Measurements from ENCODE around the gene GATM.

Gene GATM

DNA sequence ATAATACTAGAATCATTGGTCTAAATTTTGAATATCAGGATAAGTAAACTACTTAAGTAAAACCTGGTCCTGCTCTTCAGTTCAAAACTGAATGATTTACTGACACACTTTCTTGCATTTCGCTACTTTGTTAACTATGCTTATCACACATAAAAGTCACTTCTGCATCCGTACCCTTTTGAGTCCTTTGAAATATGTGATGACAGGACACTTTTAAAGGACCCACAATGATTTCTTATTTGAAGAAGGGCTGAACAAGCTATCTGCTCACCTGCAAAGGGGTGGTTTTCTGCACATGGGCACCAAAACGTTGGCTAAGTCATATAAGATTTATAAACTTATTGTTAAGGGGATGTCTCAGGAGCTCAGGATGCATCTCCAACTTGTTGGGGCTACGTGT lies 15.0 kb downstream of the GATM start:
- no peak for DNase-seq
- in situ Hi-C loops (cut with MboI; ENCODE audit: low pct_unique_long_range_greater_than_20kb, low sequenced_read_pairs), result no loop called here

DNA sequence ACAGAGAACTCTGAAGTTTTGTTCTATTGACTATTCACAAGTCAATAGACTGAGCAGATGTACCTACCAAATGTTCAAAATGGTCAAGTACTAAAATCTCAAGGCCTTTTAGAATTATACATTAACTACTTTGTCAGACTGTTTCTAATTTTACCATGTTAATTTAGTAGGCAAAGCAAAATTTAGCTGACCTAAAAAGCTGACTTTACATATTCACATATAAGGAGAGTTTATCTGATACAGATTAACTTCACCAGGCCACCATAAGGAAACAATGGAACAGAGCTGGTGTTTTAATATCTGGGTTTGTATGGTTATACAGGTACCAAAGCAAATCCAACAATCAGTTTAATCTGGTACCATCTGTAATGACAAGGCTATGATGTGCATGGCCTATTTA lies 15.9 kb downstream of the GATM start:
- in situ Hi-C loops (cut with MboI; ENCODE audit: low pct_unique_long_range_greater_than_20kb, low sequenced_read_pairs), result no loop called here
- no peak for DNase-seq

DNA sequence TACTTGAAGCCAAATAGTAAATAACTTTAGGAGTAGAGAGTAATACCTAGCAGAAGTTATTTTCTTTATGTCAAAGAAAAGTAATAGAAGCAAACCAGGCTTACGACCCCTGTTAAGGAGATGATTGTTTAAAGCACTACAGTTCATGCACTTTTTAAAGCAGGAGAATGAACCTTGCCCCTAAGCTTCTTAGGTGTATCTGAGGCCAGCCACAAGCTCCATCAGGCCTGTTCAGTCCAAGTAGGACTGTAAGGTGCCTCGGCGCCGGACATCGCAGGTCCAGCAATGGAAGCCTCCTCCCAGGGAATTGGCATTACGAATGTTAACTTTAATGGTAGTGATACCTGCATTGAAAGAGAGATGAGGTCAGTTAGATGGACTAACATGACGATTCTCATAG lies 16.5 kb downstream of the GATM start:
- DNase-seq, result no peak
- in situ Hi-C loops (cut with MboI; ENCODE audit: low pct_unique_long_range_greater_than_20kb, low sequenced_read_pairs), result no loop called here

DNA sequence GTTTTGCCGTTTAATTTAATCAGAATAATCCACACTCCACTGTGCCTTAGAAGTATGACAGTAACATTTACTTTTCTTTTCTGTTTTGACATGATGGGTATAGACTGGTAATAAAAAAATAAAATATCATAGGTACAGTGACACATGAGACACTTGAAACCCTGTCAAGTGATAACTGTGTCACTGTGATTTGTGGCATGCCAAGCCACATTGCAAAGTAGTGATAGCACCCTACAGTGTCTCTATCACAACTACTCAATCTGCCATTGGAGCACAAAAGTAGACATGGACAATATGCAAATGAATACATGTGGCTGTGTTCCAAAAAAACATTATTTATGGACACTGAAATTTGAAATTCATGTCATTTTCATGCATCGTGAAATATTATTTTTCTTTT lies 22.5 kb downstream of the GATM start:
- in situ Hi-C loops (cut with MboI; ENCODE audit: low pct_unique_long_range_greater_than_20kb, low sequenced_read_pairs), result no loop called here

DNA sequence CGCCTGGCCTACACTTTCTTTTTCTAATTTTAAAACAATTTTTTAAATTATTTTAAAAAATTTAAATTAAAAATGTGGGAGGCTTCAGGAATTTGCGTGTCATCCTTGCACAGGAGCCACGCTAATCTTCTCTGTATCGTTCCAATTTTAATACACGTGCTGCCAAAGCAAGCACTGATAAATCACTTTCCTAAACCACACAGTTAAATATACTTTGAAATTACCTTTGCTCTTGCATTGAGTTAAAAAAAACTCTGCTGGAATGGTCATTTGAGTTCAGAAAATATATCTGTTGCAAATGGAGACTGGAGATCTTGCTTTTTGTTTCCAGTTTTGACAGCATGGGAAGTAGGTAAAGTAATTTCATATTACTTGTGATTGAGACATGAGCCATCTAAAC lies 23.6 kb downstream of the GATM start:
- DNase-seq, result no peak
- in situ Hi-C loops (cut with MboI; ENCODE audit: low pct_unique_long_range_greater_than_20kb, low sequenced_read_pairs), result no loop called here

More for the DNA sequence above, 22.5 kb downstream of the GATM start:
- no peak for DNase-seq

DNA sequence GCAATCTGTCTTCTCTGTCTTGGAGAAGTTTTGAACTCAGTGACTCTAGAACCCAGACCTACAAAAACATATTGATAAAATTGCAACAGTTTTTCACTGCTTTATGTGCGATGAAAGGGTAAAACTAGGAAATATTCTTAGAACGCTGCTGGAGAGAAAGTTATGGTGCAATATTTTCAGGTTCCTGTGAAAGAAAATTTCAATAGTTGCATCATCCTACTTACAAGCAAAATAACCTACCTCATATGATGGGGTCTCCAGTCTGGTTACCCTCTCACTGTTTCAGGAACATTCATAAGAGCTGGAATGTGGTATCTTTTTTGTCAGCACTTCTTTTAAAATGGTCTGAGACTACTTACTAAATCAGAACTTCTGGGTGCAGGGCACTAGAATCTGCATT lies 27.1 kb downstream of the GATM start:
- no peak for DNase-seq
- in situ Hi-C loops (cut with MboI; ENCODE audit: low pct_unique_long_range_greater_than_20kb, low sequenced_read_pairs), result no loop called here

DNA sequence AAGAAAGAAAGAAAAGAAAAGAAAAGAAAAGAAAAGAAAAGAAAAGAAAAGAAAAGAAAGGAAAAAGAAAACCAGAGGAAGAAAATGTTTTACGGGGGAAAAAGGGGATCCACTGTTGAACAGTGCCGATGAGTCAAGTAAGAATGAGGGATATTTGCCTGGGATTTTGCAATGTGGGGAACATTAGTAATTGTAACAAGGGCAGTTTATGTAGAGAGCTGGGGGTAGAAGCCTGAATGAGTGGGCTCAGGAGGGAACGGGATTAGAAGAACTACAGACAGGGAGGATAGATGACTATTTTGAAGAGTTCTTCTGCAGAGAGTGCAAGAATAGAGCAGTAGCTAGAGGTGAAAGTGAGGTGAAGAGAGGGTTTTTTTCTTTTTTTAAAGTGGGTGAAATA lies 28.7 kb downstream of the GATM start:
- in situ Hi-C loops (cut with MboI; ENCODE audit: low pct_unique_long_range_greater_than_20kb, low sequenced_read_pairs), result no loop called here

DNA sequence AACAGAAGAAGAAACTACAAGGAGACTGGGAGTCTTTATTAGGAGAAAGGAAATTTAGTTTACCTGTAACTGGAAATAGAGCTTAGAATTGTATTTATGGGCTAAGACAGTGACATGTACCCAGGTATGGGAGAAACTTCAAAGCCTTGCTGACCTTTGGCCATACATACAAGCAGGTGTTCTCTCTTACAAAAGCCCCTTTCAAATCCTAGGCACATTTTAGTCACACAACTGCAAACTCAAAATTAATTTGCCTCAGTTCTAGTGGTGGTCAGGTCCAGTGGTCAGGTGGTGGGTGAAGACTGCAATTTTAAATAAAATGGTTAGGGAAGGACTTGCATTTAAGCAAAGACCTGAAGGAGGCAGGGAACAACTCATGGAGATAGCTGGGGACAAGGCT lies 30.4 kb downstream of the GATM start:
- DNase-seq, result no peak
- in situ Hi-C loops (cut with MboI; ENCODE audit: low pct_unique_long_range_greater_than_20kb, low sequenced_read_pairs), result no loop called here

More for the DNA sequence above, 28.7 kb downstream of the GATM start:
- DNase-seq, result no peak

DNA sequence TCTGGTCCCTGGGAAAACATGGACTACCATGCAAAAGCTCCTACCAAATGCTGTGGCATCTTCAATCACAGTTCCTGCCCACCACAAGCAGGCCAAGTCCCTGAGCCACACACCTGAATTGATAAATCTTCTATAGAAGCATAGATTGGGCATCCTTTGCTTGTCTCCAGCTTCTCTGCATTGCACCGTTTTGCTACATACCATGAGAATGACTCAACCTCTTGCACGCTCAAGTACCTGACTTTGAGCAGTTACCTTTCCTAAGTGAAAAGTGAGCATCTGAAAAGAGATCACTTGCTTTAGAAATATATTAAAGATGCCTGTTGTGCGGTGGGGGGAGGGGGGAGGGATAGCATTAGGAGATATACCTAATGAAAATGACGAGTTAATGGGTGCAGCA lies 31.3 kb downstream of the GATM start:
- no peak for DNase-seq
- in situ Hi-C loops (cut with MboI; ENCODE audit: low pct_unique_long_range_greater_than_20kb, low sequenced_read_pairs), result no loop called here

DNA sequence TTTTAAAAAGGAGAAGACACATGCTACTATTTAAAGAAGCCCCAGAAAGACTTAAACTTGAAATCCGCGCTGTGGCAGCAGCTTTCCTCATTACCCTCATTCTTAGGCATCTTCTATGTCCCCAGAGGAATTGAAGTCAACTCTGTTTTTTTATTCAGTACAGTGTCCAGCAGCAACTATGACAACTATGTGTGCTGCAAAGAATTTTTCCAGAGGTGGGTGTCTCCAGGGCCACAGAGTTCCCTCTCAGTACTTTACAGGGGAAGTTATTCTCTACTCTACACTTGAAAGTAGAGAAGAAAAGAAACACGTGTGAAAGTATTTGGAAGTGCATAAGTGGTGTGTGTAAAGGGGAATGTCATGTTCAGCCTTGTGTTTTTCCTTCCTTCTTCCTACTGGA lies 32.0 kb downstream of the GATM start:
- in situ Hi-C loops (cut with MboI; ENCODE audit: low pct_unique_long_range_greater_than_20kb, low sequenced_read_pairs), result no loop called here
- DNase-seq, result no peak

DNA sequence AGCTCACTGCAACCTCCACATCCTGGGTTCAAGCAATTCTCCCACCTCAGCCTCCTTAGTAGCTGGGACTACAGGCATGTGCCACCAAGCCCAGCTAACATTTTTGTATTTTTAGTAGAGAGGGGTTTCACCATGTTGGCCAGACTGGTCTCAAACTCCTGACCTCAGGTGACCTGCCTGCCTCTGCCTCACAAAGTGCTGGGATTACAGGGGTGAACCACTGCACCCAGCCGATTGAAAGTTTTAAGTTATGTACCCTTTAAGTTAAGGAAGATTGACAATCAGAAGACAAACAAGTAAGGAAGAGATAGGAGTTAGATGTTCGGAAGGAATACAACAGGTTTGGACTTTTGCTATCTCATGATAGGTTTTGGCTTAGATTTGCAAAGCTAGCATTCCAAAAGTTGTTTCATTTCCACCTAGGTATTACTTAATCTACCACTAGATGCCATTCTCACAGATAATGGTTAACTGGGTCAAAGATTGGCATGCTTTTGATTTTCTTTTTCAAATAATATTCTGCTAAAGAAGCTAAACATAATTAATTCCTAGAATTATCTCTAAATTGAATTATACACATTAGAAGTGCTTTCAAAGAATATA lies 35.0 kb downstream of the GATM start:
- DNase-seq, result no peak
- in situ Hi-C loops (cut with MboI; ENCODE audit: low pct_unique_long_range_greater_than_20kb, low sequenced_read_pairs), result no loop called here

DNA sequence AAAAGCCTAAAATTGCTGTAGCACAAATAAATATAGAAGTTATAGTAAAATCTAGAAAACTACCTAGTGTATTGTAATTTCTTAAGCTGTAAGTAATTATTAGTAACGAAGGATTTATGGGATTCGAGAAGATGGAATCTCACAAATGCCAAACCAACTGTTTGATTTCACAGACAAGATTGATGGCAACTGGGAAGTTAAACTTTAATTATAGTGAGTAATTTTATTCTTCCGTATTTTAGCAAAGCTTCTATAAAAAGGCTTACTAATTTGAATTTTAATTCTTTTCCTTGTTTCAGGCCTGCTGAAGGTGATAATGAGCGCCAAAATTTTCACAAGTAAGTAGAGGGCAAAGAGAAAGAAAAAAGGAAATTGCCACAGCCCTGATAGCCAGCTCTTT lies 36.6 kb downstream of the GATM start:
- DNase-seq, result no peak
- in situ Hi-C loops (cut with MboI; ENCODE audit: low pct_unique_long_range_greater_than_20kb, low sequenced_read_pairs), result no loop called here

DNA sequence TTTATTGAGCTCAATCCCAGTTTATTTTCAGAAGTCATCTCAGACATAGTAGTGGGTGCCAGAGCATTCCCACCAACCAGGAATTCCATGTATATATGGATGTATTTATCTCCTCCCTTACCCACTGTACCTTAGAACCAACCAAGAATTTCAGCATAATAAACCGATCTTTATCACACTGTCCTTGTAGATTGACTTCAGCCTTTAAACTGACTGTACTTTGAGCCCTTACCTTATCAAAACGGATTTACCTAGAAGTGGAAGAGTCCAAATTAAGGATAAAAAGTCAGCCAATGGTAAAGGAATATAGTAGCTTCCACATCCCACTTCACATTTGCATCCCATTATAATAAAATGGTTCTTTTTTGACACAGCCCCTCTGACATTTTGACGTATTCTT lies 37.9 kb downstream of the GATM start:
- in situ Hi-C loops (cut with MboI; ENCODE audit: low pct_unique_long_range_greater_than_20kb, low sequenced_read_pairs), result no loop called here
- no peak for DNase-seq

DNA sequence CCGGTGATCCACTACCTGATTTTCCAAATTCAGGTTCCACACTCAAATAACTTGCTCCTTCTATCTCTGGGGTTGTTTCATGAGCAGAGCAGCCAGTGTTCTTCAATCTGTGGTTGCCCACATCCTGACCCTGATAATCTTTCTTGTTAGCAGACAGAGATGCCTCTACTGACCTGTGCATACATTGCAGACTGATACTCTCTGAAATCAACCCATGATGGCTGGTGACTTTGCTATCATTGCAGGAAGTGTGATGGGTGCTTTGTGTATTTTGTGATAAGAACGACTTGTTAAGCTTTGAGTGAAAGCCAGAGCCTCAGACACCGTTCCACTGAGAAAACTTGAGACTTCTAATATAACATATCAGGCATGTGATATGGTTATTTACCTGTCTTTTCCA lies 39.9 kb downstream of the GATM start:
- in situ Hi-C loops (cut with MboI; ENCODE audit: low pct_unique_long_range_greater_than_20kb, low sequenced_read_pairs), result no loop called here
- DNase-seq, result peak; percentile 3

DNA sequence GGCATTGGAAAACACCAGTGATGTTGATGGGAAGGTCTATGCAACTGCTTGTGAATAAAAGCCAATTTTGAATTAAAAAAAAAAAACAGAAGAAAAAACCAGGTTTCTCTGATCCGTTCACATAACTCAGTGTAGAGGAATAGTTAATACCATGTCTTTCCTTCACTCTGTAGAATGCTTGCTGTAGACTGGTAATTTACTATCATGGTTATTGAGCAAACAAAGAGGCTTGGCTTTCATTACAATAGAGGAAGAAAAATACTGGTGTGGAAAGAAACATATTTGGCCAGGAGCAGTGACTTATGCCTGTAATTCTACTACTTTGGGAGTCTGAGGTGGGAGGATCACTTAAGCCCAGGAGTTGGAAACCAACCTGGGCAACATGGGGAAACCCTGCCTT lies 41.1 kb downstream of the GATM start:
- no peak for DNase-seq
- in situ Hi-C loops (cut with MboI; ENCODE audit: low pct_unique_long_range_greater_than_20kb, low sequenced_read_pairs), result no loop called here

DNA sequence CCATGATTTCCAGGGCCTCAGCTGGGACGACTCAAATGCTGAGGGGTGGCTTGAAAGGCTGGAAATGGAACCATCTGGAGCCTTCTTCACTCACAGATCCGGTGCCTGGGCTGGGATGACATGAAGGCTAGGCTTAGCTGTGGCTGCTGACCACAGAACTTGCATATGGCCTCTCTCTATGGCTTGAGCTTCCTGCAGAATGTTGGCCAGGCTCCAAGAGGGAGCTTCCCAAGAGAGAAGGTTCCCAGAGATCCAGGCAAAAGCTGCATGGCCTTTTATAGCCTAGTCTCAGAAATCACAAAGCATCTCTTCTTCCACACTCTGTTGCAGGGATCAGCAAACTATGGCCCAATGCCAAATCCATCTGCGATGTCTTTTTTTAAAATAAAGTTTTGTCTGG lies 44.8 kb downstream of the GATM start:
- in situ Hi-C loops (cut with MboI; ENCODE audit: low pct_unique_long_range_greater_than_20kb, low sequenced_read_pairs), result no loop called here
- peak; percentile 18 for DNase-seq

DNA sequence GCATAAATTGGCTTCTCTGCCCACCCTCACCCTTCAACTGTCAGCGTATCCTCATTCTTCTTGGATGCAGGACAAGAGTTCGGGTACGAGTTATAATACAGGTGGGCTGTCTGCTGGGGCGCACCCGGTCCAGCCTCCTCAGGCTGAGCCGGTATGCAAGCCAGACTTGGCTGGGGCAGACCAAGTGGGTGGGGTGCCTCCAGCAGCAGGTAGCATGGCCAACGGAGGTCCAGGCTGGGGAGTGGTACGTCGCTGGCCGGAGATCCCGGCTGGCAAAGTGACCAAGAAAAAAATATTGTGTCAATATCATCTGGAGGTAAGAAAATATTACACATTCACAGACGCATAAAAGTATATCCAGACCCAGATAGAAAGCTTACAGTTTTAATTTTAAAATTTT lies 45.6 kb downstream of the GATM start:
- in situ Hi-C loops (cut with MboI; ENCODE audit: low pct_unique_long_range_greater_than_20kb, low sequenced_read_pairs), result no loop called here
- no peak for DNase-seq

DNA sequence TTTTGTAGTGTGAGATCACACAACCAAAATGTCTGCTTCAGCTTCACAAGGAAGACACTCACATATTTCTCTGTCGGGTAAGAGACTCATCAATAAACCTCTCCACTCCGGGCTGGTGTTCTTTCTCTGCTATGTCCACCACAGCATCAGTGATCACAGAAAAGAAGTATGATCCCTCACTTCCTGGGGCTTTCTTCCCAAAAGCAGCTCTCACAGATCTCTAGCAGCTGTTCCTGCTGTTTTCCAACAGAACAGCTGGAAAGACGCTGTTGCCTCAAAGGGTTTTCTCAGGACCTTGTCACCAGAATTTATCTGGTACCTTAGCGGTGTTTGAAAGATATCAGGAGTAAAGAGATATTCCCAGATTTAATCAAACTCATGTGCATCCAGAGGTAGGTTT lies 46.4 kb downstream of the GATM start:
- in situ Hi-C loops (cut with MboI; ENCODE audit: low pct_unique_long_range_greater_than_20kb, low sequenced_read_pairs), result no loop called here
- DNase-seq, result no peak

DNA sequence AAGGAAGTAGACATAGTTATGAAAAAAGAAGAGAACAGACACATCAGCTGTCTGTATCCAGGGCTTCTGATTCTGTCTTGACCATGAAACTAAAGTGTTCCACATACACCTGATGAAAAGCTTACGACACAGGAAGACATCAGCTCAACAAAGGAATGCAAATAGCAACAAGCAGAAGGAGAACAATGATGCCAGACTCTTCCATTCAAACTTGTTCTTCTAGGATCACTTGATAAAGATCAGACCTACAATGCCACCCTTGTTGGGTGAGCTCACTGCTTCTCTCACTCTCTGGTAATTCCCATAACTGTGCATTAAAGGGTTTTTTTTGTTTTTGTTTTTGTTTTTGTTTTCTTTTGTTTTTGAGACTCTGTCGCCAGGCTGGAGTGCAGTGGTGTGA lies 49.7 kb downstream of the GATM start:
- DNase-seq, result no peak
- in situ Hi-C loops (cut with MboI; ENCODE audit: low pct_unique_long_range_greater_than_20kb, low sequenced_read_pairs), result no loop called here

DNA sequence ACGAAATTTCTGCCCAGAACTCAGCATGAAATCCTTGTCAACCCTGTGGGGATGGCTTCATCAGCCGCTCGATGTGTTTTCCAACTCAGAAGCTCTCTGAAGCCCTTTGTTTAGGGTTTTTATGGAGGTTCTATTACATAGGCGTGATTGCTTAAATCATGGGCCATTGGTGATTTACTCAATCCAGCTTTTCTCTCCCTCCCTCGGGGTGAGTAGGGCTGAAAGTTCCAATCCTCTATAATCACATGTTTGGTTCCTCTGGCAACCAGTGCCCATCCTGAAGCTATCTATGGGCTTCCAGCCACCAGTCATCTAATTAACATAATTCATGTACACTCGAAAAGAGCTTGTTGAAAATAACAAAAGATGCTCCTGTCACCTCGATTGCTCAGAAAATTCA lies 51.6 kb downstream of the GATM start:
- no peak for DNase-seq
- in situ Hi-C loops (cut with MboI; ENCODE audit: low pct_unique_long_range_greater_than_20kb, low sequenced_read_pairs), result no loop called here

DNA sequence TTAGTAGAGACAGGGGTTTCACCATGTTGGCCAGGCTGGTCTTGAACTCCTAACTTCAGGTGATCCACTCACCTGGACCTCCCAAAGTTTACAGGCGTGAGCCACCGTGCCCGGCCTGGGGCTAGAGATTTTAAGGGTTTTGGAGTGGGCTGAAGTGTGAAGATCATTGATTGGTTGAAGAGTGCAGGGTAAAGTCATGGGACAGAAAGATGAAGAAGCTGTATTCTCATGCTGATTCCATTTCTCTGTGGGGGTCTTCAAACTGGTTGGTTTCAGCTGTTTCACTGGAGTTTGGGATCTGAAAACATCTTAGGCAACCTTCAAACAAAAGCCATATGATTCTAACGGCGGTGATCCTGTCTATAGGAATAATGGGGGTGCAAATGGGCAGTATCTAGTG lies 52.1 kb downstream of the GATM start:
- DNase-seq, result no peak
- in situ Hi-C loops (cut with MboI; ENCODE audit: low pct_unique_long_range_greater_than_20kb, low sequenced_read_pairs), result no loop called here

Data from KBM-7 (cell line).